Effector CD4-positive, alpha-beta T cell (primary cell): ENCODE results near the gene HOMER1.
"Not testable (repeated sequence)": the region's sequence is repeated elsewhere in the genome, so short reads cannot be mapped to it uniquely, and the experiment has no call there.

Experiments used
- DNase-seq: peaks from one replicate; pipeline ENCODE4 v3.0.0-alpha.2; 2020

Gene HOMER1

DNA sequence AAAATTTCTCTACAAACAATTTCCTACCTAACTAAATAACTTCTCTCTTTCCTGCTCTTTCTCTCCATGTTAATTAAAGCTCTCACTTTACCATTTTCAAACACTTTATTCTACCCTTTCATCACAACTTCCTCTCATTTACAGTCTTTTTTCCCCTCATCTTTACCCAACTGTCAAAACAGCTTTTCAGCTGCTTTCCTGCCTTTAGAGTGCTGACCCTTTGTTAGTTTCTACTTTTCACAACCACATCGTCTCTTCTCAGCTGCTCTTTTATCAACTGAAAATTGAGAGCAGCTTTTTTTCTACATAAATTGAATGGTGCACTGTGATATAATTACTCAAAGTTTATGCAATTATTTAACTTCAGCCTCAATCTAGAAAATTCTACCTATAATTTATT lies 3.1 kb upstream of the HOMER1 start:
- DNase-seq = no peak

DNA sequence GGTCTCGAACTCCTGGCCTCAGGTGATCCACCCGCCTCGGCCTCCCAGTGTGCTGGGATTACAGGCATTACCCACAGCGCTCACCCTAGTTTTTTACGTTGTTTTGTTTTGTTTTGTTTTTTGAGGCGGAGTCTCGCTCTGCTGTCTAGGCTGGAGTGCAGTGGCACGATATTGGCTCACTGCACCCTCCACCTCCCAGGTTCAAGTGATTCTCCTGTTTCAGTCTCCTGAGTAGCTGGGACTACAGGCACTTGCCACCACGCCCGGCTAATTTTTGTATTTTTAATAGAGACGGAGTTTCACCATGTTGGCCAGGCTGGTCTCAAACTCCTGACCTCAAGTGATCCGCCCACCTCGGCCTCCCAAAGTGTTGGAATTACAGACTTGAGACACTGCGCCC lies 2.4 kb upstream of the HOMER1 start:
- not testable (repeated sequence) for DNase-seq

GRCh38 chr5:79514391-79515105 lies 614 bp upstream of the HOMER1 start:
- DNase-seq = peak; percentile 85

DNA sequence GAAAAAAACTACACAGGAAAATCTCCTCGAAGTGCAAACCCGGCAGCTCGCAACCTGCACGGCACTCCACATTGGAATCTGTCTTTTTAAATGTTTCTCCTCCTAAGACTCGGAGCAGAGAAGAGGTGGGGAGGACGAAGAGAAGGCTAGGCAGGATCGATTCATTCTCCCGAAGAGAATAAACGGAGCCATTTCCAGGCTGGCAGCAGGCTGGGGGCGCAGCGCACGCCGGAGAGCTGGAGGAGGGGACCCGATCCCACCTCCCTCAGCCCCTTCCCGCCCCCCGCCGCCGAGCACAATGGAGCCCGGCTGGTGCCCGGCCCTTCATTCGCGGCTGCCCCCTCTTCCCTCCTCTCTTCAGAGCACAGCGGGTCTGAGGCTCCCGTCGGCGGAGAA lies 628 bp downstream of the HOMER1 start:
- DNase-seq = no peak

- no peak for DNase-seq
Observed at GRCh38 chr5:79512471-79513307, 1.2 kb downstream of the HOMER1 start.

GRCh38 chr5:79512049-79512448 lies 1.9 kb downstream of the HOMER1 start:
- no peak for DNase-seq

- DNase-seq = no peak
Observed at GRCh38 chr5:79510638-79511037, 3.3 kb downstream of the HOMER1 start.

GRCh38 chr5:79509244-79509885 lies 4.6 kb downstream of the HOMER1 start:
- no peak for DNase-seq

GRCh38 chr5:79508794-79509193 lies 5.1 kb downstream of the HOMER1 start:
- no peak for DNase-seq

DNA sequence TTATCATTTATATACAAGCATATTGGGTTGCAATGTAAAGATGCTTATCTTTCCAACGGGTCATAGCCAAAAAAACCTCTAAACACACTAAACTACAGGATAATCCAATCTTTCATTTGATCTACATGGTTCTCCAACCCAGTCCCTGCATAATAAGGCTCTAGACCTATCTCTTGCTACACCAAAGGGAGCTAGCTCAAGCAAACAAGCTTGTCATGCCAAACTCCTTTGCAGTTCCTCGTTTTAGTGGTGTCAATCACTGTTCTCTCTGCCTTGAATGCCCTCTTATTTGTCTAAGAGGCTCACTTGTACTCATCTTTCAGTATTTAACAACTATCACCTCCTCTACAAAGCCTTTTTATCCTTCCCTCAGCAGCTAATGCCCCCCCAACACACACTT lies 5.6 kb downstream of the HOMER1 start:
- no peak for DNase-seq

DNA sequence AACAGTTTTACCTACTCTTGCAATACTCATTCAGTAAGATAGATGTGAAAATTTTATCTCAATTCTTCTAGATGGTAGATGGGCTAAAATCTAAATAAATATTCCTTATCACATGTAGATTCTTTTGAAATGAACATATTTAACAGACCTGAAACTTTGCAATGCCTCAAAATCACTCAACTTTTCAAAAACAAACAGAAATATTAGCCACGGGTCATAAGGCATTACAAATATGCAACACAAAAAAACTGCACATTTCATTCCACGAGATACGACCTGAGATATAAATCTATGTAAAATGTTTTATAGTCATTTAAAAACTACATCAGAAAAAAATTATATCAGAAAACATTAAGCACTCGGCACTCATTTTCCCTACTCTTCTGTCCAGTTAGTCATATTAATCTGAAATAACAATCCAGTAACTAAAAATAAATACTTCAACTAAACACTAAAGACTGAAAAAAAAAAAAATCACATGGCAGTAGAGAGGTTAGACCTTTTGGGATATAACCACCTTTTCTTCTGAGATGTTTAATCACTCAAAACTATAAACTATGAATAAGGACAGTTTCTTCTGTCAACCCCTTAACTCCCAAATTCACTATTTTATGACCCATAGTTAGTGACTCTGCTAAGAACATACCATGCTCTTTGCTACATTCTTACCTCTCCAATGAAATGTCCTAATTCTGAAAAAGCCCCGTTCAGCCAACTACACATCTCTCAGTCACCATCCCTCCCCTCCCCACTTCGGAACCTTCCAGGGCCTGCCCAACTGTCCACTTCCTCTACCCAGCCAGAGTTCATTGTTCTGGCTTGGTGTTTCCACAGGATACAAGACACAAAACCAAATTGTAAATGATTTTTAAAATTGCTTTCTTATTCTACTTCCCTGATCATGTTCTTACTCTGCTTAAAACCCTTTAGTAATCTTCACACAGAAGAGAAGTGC lies 6.4 kb downstream of the HOMER1 start:
- no peak for DNase-seq

- DNase-seq = no peak
Observed at GRCh38 chr5:79505138-79505537, 8.8 kb downstream of the HOMER1 start.

DNA sequence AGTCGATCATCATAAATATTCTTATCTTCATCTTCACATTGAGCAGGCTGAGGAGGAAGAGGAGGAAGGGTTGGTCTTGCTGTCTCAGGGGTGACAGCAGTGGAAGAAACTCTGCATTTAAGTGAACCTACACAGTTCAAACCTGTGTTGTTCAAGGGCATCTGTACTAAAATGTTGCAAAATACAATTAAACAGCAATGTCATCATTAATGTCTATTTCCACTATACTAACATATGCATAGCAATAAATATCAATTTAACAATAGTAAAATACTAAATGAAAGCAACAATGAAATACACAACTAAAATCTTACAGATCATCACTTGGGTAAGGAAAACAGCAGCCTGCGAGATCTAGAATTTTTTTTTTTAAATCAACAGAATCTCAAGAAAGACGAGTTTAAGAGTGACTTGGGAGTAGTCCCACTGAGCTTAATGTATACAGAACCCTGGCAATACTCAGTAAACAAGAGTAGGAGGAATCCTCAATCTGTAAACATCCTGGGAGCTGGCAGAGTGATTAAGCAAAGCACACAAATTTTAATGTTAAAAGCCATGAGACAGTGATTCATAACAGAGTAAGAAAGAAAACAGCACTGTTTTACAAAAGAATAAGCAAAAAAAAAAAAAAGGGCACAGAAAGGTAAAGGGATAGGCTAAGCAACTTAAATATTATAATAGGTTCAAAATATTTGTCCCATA lies 10.0 kb downstream of the HOMER1 start:
- no peak for DNase-seq

DNA sequence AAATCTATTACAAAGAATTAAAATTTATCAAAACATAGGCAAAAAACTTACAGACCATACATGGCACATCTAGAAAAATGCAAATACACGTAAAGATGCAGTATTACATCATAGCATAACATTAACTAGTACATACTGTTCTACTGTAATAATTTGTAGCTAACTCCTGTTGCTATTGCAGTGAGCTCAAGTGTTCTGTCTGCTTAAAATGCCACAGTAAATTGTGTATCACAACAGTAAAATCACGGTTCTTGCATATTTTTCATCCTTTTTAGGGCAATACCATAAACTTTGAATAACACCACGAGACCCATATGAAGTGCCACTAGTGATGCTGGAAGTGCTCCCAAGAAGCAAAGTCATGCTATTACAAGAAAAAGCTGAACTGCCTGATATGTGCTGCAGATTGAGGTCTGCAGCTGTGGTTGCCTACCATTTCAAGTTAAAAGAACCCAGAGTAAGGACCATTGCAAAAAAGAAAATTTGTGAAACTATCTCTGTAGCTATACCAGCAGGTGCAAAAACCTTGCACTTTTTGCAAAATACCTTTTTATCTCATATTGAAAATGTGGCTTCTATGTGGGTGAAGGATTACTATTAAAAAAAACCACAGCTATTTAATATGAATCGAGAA lies 14.2 kb downstream of the HOMER1 start:
- no peak for DNase-seq

- no peak for DNase-seq
Observed at GRCh38 chr5:79495311-79495710, 18.6 kb downstream of the HOMER1 start.

GRCh38 chr5:79493596-79494345 lies 20.2 kb downstream of the HOMER1 start:
- no peak for DNase-seq

DNA sequence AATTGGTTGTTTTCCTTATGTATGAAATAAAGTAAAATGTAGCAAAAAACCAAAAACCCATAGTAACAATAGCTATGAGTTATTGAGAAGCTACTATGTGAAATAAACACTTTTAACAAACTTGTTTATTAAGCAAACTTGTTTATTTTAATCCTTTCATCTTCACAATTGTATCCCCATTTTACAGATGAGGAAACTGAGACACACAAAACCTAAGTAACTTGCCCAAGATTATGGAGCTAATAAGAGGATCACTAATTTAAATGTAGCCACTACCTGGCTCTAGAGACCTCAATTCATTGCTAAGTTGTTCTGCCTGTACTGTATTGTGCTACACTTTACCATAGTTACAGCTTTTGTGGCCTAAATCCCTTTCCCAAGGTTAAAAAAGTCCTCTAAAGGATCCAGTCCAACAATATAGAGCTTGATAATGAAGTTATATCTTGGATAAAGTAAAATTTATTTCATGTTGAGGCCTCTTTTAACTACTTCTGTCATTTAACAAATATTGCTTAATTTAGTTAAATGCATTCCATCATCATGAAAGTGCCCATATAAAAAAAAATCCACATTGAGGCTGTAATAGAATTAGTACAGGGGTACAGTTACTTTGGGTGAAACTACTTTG lies 22.1 kb downstream of the HOMER1 start:
- DNase-seq = no peak

DNA sequence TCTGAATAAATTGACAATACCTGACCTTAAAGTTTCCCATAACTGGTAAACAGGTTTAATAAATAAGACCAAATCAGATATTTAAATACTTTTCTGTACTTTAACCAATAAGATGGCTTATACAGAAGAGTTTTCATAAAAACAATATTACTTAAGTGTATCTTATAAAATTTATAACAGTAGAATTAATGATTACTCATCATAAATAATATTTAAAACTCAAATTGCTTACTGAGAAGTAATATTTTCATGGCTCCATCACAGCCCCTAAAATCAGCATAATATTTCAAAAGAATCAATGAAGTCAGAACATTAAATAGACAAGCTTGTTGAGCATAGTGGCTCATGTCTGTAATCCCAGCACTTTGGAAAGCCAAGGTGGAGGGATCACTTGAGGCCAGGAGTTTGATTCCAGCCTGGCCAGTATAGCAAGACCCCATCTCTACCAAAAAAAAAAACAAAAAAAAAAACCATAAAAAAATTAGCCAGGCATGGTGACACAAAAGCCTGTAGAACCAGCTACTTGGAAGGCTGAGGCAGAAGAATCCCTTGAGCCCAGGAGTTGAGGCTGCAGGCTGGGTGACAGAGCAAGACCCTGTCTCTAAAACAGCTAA lies 23.5 kb downstream of the HOMER1 start:
- no peak for DNase-seq

DNA sequence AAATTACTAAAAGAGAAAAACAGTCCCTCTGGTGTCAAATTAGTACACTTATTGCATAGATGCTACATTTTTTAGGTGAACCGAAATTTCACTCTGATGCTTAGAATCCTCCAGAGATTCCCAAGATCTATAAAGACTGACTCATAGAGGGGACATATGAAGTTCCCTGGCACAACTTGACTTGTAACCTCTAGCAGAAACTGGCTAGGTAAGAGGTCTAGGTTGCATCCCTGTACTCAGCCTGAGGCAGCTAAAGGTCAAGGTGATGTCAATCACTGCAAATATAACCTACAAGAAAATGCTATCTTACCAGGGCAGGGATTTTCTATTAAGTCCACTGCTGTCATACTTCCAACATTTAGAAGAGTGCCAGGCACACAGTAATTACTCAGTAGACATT lies 24.2 kb downstream of the HOMER1 start:
- no peak for DNase-seq

DNA sequence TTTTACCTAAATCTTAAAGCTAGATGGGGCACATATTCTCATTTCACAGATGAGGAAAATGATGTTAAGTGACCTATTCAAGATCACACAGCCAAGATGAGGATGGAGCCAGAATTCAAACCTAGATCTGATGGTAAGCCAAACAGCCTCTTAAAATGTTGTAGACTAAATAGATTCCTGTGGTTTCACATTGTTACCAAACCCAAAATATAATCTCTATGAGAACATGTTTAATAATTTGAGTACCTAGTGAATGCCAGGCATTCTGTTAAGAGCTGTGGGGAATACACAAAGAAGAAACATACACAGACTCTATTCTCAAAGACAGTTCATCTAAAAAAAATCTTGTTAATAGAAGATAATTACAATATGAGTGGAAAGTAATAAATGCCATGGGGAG lies 25.2 kb downstream of the HOMER1 start:
- no peak for DNase-seq
